HG03108 (cell line): ENCODE data around the gene COL6A6.
"Not testable (repeated sequence)": the region's sequence is repeated elsewhere in the genome, so short reads cannot be mapped to it uniquely, and the experiment has no call there.

Source experiments
- ATAC-seq: cut with Tn5 transposase; IDR thresholded peaks from one replicate; pipeline ENCODE4 v1.9.1; 2021; ENCODE audit warnings: moderate library complexity; ENCODE audit not compliant: unreplicated experiment

The COL6A6 gene

GRCh38 chr3:130529486-130530215, 12.7 kb downstream of the COL6A6 start:
- ATAC-seq, result no peak

GRCh38 chr3:130533247-130533646, 16.3 kb downstream of the COL6A6 start:
- no peak for ATAC-seq

- no peak for ATAC-seq
Observed at GRCh38 chr3:130537673-130538304, 20.8 kb downstream of the COL6A6 start.

GRCh38 chr3:130539005-130539404, 22.0 kb downstream of the COL6A6 start:
- no peak for ATAC-seq

- ATAC-seq, result no peak
Observed at GRCh38 chr3:130543322-130543721, 26.3 kb downstream of the COL6A6 start.

- ATAC-seq, result no peak
Observed at GRCh38 chr3:130546920-130547679, 30.1 kb downstream of the COL6A6 start.

GRCh38 chr3:130547680-130548065, 30.7 kb downstream of the COL6A6 start:
- ATAC-seq, result not testable (repeated sequence)

GRCh38 chr3:130548356-130548755, 31.4 kb downstream of the COL6A6 start:
- ATAC-seq, result no peak

- ATAC-seq, result no peak
Observed at GRCh38 chr3:130557336-130558035, 40.5 kb downstream of the COL6A6 start.

- no peak for ATAC-seq
Observed at GRCh38 chr3:130558366-130558765, 41.4 kb downstream of the COL6A6 start.

- ATAC-seq, result no peak
Observed at GRCh38 chr3:130565224-130565623, 48.2 kb downstream of the COL6A6 start.
